ENCODE measurements around the gene STK35. TPM values are rescaled to one million over a fixed set of nuclear protein-coding genes. Genes with fewer than 3 reads are reported as not detected.

STK35 gene
- total and polyA plus RNA-seq, 2 experiments from 2014 or later: 6.9 to 19.7 TPM

- Histone ChIP-seq H3K9ac (no peak overlapping the region), H3F3A (ENCODE audit: insufficient read depth) (peaks cover 3% of the 10 kb centered on the region; the same call in 1 of the 2 replicates), H3K9me3 (ENCODE audit: low read depth) (no peaks in the 10 kb centered on the region), H2AFZ (no peak overlapping the region), H3K9me2 (ENCODE audit: insufficient read depth) (no peaks in the 10 kb centered on the region), H3K36me3 (ENCODE audit: low read depth) (no peaks in the 10 kb centered on the region), H3K4me1 (ENCODE audit: insufficient read depth) (no peaks in the 10 kb centered on the region), H3K4me3 (no peak overlapping the region), H4K20me1 (ENCODE audit: insufficient read depth) (no peaks in the 10 kb centered on the region), H3K4me2 (ENCODE audit: unreplicated experiment) (no peak overlapping the region), H3K27me3 (replicated peaks; ENCODE audit: insufficient read depth) (peaks cover 22% of the 10 kb centered on the region), H3K79me2 (ENCODE audit: insufficient read depth) (no peaks in the 10 kb centered on the region), H3K27ac (no peak overlapping the region)
- DNase-seq: no peak
- 37 to 55% methylated on average over 7 of the region's 7 CpGs for WGBS, 2 experiments (ENCODE audit: low coverage in 1 of 2, low lambda C conversion rate in 2 of 2, missing lambda C conversion rate in 2 of 2)
- TF ChIP-seq EZH2 (IDR thresholded peaks at IDR 0.05; ENCODE audit: insufficient read depth, poor library complexity, severe bottlenecking) (no peak), EZH2phosphoT487 (IDR thresholded peaks at IDR 0.05; ENCODE audit: insufficient read depth, low read depth) (no peak)
- in situ Hi-C loops (cut with MboI): no loop called here
Measured at GRCh38 chr20:2197166-2197565, 95.5 kb downstream of the STK35 start.

Small RNA genes within 50 kb of the gene (small RNA-seq; reads per million reads assigned to genes)
- gene RPL7P2 (ENCODE audit: low read depth, low replicate concordance): not detected

Other genes starting within 250 kb of the STK35 start
- 73.5 and 93.3 TPM in 2 replicates for gene SIRPA, start 206.4 kb upstream of the STK35 start, total RNA-seq (2014; rRNA removed; shearing (Covaris generic))
- 101 and 102 TPM in 2 replicates for gene SIRPA, start 206.4 kb upstream of the STK35 start, polyA plus RNA-seq (2016; fragmentation: Nextera tagmentation; extraction: Ambion mirVana)
- gene PDYN, start 107.8 kb upstream of the STK35 start, total RNA-seq (2014; rRNA removed; shearing (Covaris generic)): not detected in 2 replicates
- not detected in 2 replicates for gene PDYN, start 107.8 kb upstream of the STK35 start, polyA plus RNA-seq (2016; fragmentation: Nextera tagmentation; extraction: Ambion mirVana)
- gene TGM3, start 194.2 kb downstream of the STK35 start, total RNA-seq (2014; rRNA removed; shearing (Covaris generic)): 0.11 TPM in 1 of 2 replicates, not detected in the other
- 0.14 and 0.25 TPM in 2 replicates for gene TGM3, start 194.2 kb downstream of the STK35 start, polyA plus RNA-seq (2016; fragmentation: Nextera tagmentation; extraction: Ambion mirVana)